Upper lobe of left lung (tissue), 6 donors: Measurements from ENCODE around the gene SMIM14. TPM values are rescaled to one million over a fixed set of nuclear protein-coding genes. Genes with fewer than 3 reads are reported as not detected.
"Not testable (repeated sequence)": the region's sequence is repeated elsewhere in the genome, so short reads cannot be mapped to it uniquely, and the experiment has no call there.

ENCODE experiments used
- ATAC-seq, 2 donors: fragments of 200-7000 bp; cut with Tn5 transposase; one replicate each; pipeline ENCODE4 v1.9.1; 2022; ENCODE audit warnings: mild to moderate bottlenecking in 2 of 2, moderate library complexity in 2 of 2; ENCODE audit not compliant: low FRiP score in 2 of 2
- DNase-seq, 2 donors: peaks; one replicate each; pipeline ENCODE4 v3.0.0-alpha.2; 2019 to 2020
- H3K27ac ChIP-seq, 4 donors: fragments of 200-600 bp; sonication (generic); one replicate each; pipeline ENCODE4 v1.5.1; 2016 to 2019
- H3K27me3 ChIP-seq, 4 donors: fragments of 200-600 bp; sonication (generic); one replicate each; pipeline ENCODE4 v1.5.1; 2017 to 2019
- H3K36me3 ChIP-seq, 4 donors: fragments of 200-600 bp; sonication (generic); one replicate each; pipeline ENCODE4 v1.5.1; 2016 to 2019
- H3K4me1 ChIP-seq, 4 donors: fragments of 200-600 bp; sonication (generic); one replicate each; pipeline ENCODE4 v1.5.1; 2018 to 2019
- H3K4me3 ChIP-seq, 4 donors: fragments of 200-600 bp; sonication (generic); one replicate each; pipeline ENCODE4 v1.5.1; 2017 to 2019; ENCODE audit warnings: mild to moderate bottlenecking in 2 of 4, moderate library complexity in 1 of 4
- H3K9me3 ChIP-seq, 4 donors: fragments of 200-600 bp; sonication (generic); one replicate each; pipeline ENCODE4 v1.5.1; 2018 to 2019
- CTCF ChIP-seq, 6 experiments: fragments of 450-650 bp in 4 of 6; fragments of 200-600 bp in 2 of 6; sonication (generic) in 2 of 6; IDR thresholded peaks; one replicate each; pipeline ENCODE4 v1.5.1; 2016 to 2019; ENCODE audit warnings: antibody characterized with exemption in 6 of 6
- EP300 ChIP-seq, 4 donors: sonication (generic); formaldehyde crosslinking; IDR thresholded peaks; one replicate each; pipeline ENCODE4 v1.5.1; 2017; ENCODE audit warnings: antibody characterized with exemption in 4 of 4, control low read depth in 2 of 4
- POLR2A ChIP-seq, 4 donors: fragments of 450-650 bp; IDR thresholded peaks; one replicate each; pipeline ENCODE4 v1.5.1; 2016 to 2017; ENCODE audit warnings: antibody characterized with exemption in 4 of 4, mild to moderate bottlenecking in 2 of 4
- POLR2AphosphoS5 ChIP-seq, 2 donors: sonication (generic); formaldehyde crosslinking; IDR thresholded peaks; one replicate each; pipeline ENCODE4 v1.5.1; 2017; ENCODE audit warnings: antibody characterized with exemption in 2 of 2
- WGBS, 2 donors: methylation state at CpG; one replicate each; pipeline ENCODE4 v1.1.5; 2017 to 2018; 5-methylcytosine and 5-hydroxymethylcytosine counted together
- total RNA-seq, 6 donors: library from RNA; depleted of rRNA in 4 of 6; stranded (reverse); fragments of >200 nt in 4 of 6; gene quantifications; one replicate each; pipeline versions ENCODE4 v1.1.0 to v1.2.1, GENCODE V29; 2016 to 2021
- donor health status: DM: no; HTN: no; CAD: no; lungs with moderate emphysema.
- donor health status: DM: no; HTN: yes; CAD: no; lungs with severe emphysema.

Gene SMIM14
- total RNA-seq, 6 donors from 2014 or later = 24.1 to 80.5 (median 40.4) TPM

GRCh38 chr4:39620551-39621313 is 17.9 kb downstream of the SMIM14 start:
- H3K9me3 ChIP-seq = no peaks in the 10 kb centered on the region
- ATAC-seq (no peak), DNase-seq (no peak)
- H3K27ac ChIP-seq = peak overlapping the region in 2 of 4 donors; percentile 40 to 50
- H3K4me1 ChIP-seq = peaks cover 0 to 9% (median 1%) of the 10 kb centered on the region in 4 donors
- WGBS, 2 donors = 84 to 89% methylated on average over 4 of the region's 4 CpGs
- TF ChIP-seq POLR2A (IDR thresholded peaks at IDR 0.05) (no peak), POLR2AphosphoS5 (IDR thresholded peaks at IDR 0.05) (no peak), EP300 (IDR thresholded peaks at IDR 0.05) (no peak)
- no peak overlapping the region for H3K4me3 ChIP-seq
- H3K27me3 ChIP-seq = no peaks in the 10 kb centered on the region
- H3K36me3 ChIP-seq = no peaks in the 10 kb centered on the region

- no peak overlapping the region for H3K4me3 ChIP-seq
- no peak for TF ChIP-seq CTCF (IDR thresholded peaks at IDR 0.05)
- no peak for TF ChIP-seq POLR2A (IDR thresholded peaks at IDR 0.05)
- no peak for TF ChIP-seq POLR2AphosphoS5 (IDR thresholded peaks at IDR 0.05)
- no peak for TF ChIP-seq EP300 (IDR thresholded peaks at IDR 0.05)
- H3K9me3 ChIP-seq = no peaks in the 10 kb centered on the region
- no peak overlapping the region for H3K27ac ChIP-seq
- peaks cover 0 to 28% (median 8%) of the 10 kb centered on the region in 4 donors for H3K4me1 ChIP-seq
- no peaks in the 10 kb centered on the region for H3K27me3 ChIP-seq
- no peak for DNase-seq
- H3K36me3 ChIP-seq = no peaks in the 10 kb centered on the region
- 94 to 98% methylated on average over 2 of the region's 2 CpGs for WGBS, 2 donors
- ATAC-seq = no peak
Observed at GRCh38 chr4:39617534-39617933, 21.1 kb downstream of the SMIM14 start.

GRCh38 chr4:39616651-39617050 is 22.0 kb downstream of the SMIM14 start:
- 90 to 94% methylated on average over 1 of the region's 1 CpG for WGBS, 2 donors
- no peaks in the 10 kb centered on the region for H3K27me3 ChIP-seq
- H3K4me1 ChIP-seq = peaks cover 0 to 28% (median 10%) of the 10 kb centered on the region in 4 donors
- no peak overlapping the region for H3K27ac ChIP-seq
- no peak for DNase-seq
- ATAC-seq = no peak
- H3K9me3 ChIP-seq = no peaks in the 10 kb centered on the region
- H3K36me3 ChIP-seq = no peaks in the 10 kb centered on the region
- H3K4me3 ChIP-seq = no peak overlapping the region
- TF ChIP-seq CTCF (IDR thresholded peaks at IDR 0.05) (no peak), EP300 (IDR thresholded peaks at IDR 0.05) (no peak), POLR2A (IDR thresholded peaks at IDR 0.05) (no peak), POLR2AphosphoS5 (IDR thresholded peaks at IDR 0.05) (no peak)

- peaks cover 0 to 23% (median 10%) of the 10 kb centered on the region in 4 donors for H3K4me1 ChIP-seq
- H3K36me3 ChIP-seq, H3K27me3 ChIP-seq, ATAC-seq, H3K4me3 ChIP-seq, DNase-seq, H3K9me3 ChIP-seq, H3K27ac ChIP-seq: not testable (repeated sequence)
- 98% methylated on average over 6 of the region's 6 CpGs for WGBS, 2 donors
Observed at GRCh38 chr4:39616112-39616511, 22.6 kb downstream of the SMIM14 start.

- Histone ChIP-seq H3K27ac (no peak overlapping the region), H3K27me3 (no peaks in the 10 kb centered on the region), H3K4me1 (peaks cover 0 to 19% (median 9%) of the 10 kb centered on the region in 4 donors), H3K4me3 (no peak overlapping the region), H3K9me3 (no peaks in the 10 kb centered on the region), H3K36me3 (peaks cover 0 to 10% (median 0%) of the 10 kb centered on the region in 4 donors)
- no peak for DNase-seq
- ATAC-seq = no peak
- TF ChIP-seq POLR2A (IDR thresholded peaks at IDR 0.05) (no peak), POLR2AphosphoS5 (IDR thresholded peaks at IDR 0.05) (no peak), EP300 (IDR thresholded peaks at IDR 0.05) (no peak), CTCF (IDR thresholded peaks at IDR 0.05) (no peak)
- 89 to 98% methylated on average over 3 of the region's 3 CpGs for WGBS, 2 donors
Observed at GRCh38 chr4:39614487-39615162, 24.0 kb downstream of the SMIM14 start.
